Stimulated activated CD4-positive, alpha-beta T cell treated with anti-CD3 and anti-CD28 coated beads, TNF-alpha, amount 100 ng/mL, for 4 hours (primary cell): ENCODE results near the gene ARPIN.

Source experiments
- DNase-seq, 3 experiments: peaks; one replicate each; pipeline ENCODE4 v3.0.0-alpha.2; 2020; ENCODE audit warnings: low read depth in 3 of 3

Gene ARPIN

GRCh38 chr15:89845305-89845893 is 67.4 kb downstream of the ARPIN start:
- DNase-seq = no peak
